Measurements from ENCODE around the gene TANC1. TPM values are rescaled to one million over a fixed set of nuclear protein-coding genes. Genes with fewer than 3 reads are reported as not detected.

The TANC1 gene
- total and polyA plus RNA-seq, 4 donors: 23.0 to 31.6 (median 25.0) TPM

- 81% methylated on average over 3 of the region's 12 CpGs for WGBS (ENCODE audit: insufficient coverage)
- Histone ChIP-seq H3K4me3 (ENCODE audit: low read depth, low read length) (no peak overlapping the region), H3K36me3 (ENCODE audit: control insufficient read depth, insufficient read depth, low read length) (no peaks in the 10 kb centered on the region), H3K27me3 (ENCODE audit: control insufficient read depth, insufficient read depth, low read length) (no peaks in the 10 kb centered on the region), H3K4me1 (ENCODE audit: control insufficient read depth, insufficient read depth, low read length) (no peaks in the 10 kb centered on the region), H3K27ac (ENCODE audit: low read depth, low read length) (no peak overlapping the region), H3K9me3 (ENCODE audit: control insufficient read depth, insufficient read depth, low read length) (peaks cover 2% of the 10 kb centered on the region)
- no peak for DNase-seq (ENCODE audit: low read depth in 4 of 6, low spot score in 6 of 6)
Observed at GRCh38 chr2:159251296-159252173, 283.1 kb downstream of the TANC1 start.

GRCh38 chr2:159252905-159253304 lies 284.5 kb downstream of the TANC1 start:
- DNase-seq (ENCODE audit: low read depth in 4 of 6, low spot score in 6 of 6): no peak

DNA sequence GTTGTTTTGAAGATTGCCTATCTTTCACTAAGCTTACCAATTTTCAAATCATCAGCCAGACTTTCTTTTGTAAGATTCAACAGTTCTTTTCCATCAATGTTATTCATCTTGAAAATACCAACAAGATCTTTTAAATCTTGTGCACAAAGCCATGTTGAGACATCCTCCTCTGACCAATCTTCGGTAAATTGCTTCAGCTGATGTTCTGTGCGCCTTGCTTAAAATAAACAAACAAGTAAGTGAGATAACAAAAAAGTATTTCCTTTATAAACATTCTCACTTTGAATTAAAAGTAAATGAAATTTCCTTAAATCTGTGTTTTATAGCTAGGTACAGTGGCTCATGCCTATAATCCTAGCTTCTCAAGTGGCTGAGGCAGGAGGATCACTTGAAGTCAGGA lies 287.7 kb downstream of the TANC1 start:
- H3K36me3 ChIP-seq (ENCODE audit: control insufficient read depth, insufficient read depth, low read length): no peaks in the 10 kb centered on the region
- no peaks in the 10 kb centered on the region for H3K4me1 ChIP-seq (ENCODE audit: control insufficient read depth, insufficient read depth, low read length)
- WGBS (ENCODE audit: insufficient coverage): no CpG with 5 or more reads among the region's 2 CpGs
- no peak overlapping the region for H3K27ac ChIP-seq (ENCODE audit: low read depth, low read length)
- DNase-seq (ENCODE audit: low read depth in 4 of 6, low spot score in 6 of 6): no peak
- H3K4me3 ChIP-seq (ENCODE audit: low read depth, low read length): no peak overlapping the region
- no peaks in the 10 kb centered on the region for H3K27me3 ChIP-seq (ENCODE audit: control insufficient read depth, insufficient read depth, low read length)
- no peaks in the 10 kb centered on the region for H3K9me3 ChIP-seq (ENCODE audit: control insufficient read depth, insufficient read depth, low read length)

More at GRCh38 chr2:159252905-159253304, 284.5 kb downstream of the TANC1 start:
- H3K4me1 ChIP-seq (ENCODE audit: control insufficient read depth, insufficient read depth, low read length): no peaks in the 10 kb centered on the region
- no peaks in the 10 kb centered on the region for H3K36me3 ChIP-seq (ENCODE audit: control insufficient read depth, insufficient read depth, low read length)
- no peaks in the 10 kb centered on the region for H3K27me3 ChIP-seq (ENCODE audit: control insufficient read depth, insufficient read depth, low read length)
- no peaks in the 10 kb centered on the region for H3K9me3 ChIP-seq (ENCODE audit: control insufficient read depth, insufficient read depth, low read length)
- no peak overlapping the region for H3K27ac ChIP-seq (ENCODE audit: low read depth, low read length)
- no peak overlapping the region for H3K4me3 ChIP-seq (ENCODE audit: low read depth, low read length)
- no CpG with 5 or more reads among the region's 4 CpGs for WGBS (ENCODE audit: insufficient coverage)

- no peak for DNase-seq (ENCODE audit: low read depth in 4 of 6, low spot score in 6 of 6)
- no peaks in the 10 kb centered on the region for H3K27me3 ChIP-seq (ENCODE audit: control insufficient read depth, insufficient read depth, low read length)
- no peaks in the 10 kb centered on the region for H3K9me3 ChIP-seq (ENCODE audit: control insufficient read depth, insufficient read depth, low read length)
- H3K4me1 ChIP-seq (ENCODE audit: control insufficient read depth, insufficient read depth, low read length): no peaks in the 10 kb centered on the region
- peaks cover 4% of the 10 kb centered on the region for H3K36me3 ChIP-seq (ENCODE audit: control insufficient read depth, insufficient read depth, low read length)
- no peak overlapping the region for H3K4me3 ChIP-seq (ENCODE audit: low read depth, low read length)
- WGBS (ENCODE audit: insufficient coverage): 74% methylated on average over 4 of the region's 6 CpGs
- H3K27ac ChIP-seq (ENCODE audit: low read depth, low read length): no peak overlapping the region
Observed at GRCh38 chr2:159262226-159262625, 293.8 kb downstream of the TANC1 start.

DNA sequence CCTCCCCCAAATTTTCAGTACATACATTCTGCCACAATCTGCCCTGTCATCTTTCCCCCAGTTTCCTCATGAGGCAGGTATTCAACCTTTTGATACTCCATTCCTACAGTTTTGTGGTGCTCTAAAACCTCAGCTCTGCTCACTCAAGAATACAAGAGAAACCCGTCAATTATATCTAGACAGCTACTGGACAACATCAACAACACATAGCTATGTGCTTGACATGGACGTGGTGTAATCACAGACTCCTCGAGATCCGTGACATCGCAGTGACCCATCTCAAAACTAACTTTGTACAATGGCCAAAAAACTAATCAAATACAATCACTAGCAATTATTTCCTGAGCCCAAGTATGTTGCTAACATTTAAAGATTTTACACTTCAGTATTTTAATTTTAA lies 294.5 kb downstream of the TANC1 start:
- no peak for DNase-seq (ENCODE audit: low read depth in 4 of 6, low spot score in 6 of 6)
- no peak overlapping the region for H3K27ac ChIP-seq (ENCODE audit: low read depth, low read length)
- H3K36me3 ChIP-seq (ENCODE audit: control insufficient read depth, insufficient read depth, low read length): peaks cover 4% of the 10 kb centered on the region
- H3K4me1 ChIP-seq (ENCODE audit: control insufficient read depth, insufficient read depth, low read length): no peaks in the 10 kb centered on the region
- no peaks in the 10 kb centered on the region for H3K9me3 ChIP-seq (ENCODE audit: control insufficient read depth, insufficient read depth, low read length)
- H3K4me3 ChIP-seq (ENCODE audit: low read depth, low read length): no peak overlapping the region
- 88% methylated on average over 2 of the region's 5 CpGs for WGBS (ENCODE audit: insufficient coverage)
- H3K27me3 ChIP-seq (ENCODE audit: control insufficient read depth, insufficient read depth, low read length): no peaks in the 10 kb centered on the region

DNA sequence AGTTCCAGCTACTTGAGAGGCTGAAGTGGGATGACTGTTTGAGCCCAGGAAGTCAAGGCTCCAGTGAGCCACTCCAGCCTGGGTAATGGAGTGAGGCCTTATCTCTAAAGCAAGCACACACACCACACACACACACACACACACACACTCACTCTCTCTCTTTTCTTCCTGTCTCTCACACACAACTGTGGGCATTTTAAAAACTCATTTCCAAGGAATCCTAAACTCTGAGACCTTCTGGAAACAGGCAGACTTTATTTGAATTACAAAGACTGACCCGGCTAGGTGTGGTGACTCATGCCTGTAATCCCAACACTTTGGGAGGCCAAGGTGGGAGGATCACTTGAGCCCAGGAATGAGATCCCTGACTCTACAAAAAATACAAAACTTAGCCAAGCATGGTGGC lies 296.7 kb downstream of the TANC1 start:
- Histone ChIP-seq H3K4me3 (ENCODE audit: low read depth, low read length) (no peak overlapping the region), H3K27me3 (ENCODE audit: control insufficient read depth, insufficient read depth, low read length) (no peaks in the 10 kb centered on the region), H3K36me3 (ENCODE audit: control insufficient read depth, insufficient read depth, low read length) (peaks cover 4% of the 10 kb centered on the region), H3K9me3 (ENCODE audit: control insufficient read depth, insufficient read depth, low read length) (no peaks in the 10 kb centered on the region), H3K4me1 (ENCODE audit: control insufficient read depth, insufficient read depth, low read length) (no peaks in the 10 kb centered on the region), H3K27ac (ENCODE audit: low read depth, low read length) (no peak overlapping the region)
- 64% methylated on average over 1 of the region's 1 CpG for WGBS (ENCODE audit: insufficient coverage)
- no peak for DNase-seq (ENCODE audit: low read depth in 4 of 6, low spot score in 6 of 6)

DNA sequence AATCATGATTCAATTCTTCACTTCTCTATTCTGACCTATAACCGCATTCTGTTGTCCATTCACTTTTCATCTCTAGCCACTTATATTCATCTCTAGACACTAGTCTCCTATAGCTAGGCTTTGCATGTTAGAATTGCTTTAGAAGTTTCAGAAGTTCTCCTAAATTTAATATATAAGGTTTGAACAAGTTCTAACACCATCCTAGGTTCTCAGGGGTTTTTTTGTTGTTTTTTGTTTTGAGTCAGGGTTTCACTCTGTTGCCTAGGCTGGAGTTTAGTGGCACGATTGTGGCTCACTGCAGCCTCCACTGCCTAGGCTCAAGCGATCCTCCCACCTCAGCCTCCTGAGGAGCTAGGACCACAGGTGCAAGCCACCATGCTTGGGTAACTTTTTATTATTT lies 298.1 kb downstream of the TANC1 start:
- Histone ChIP-seq H3K27me3 (ENCODE audit: control insufficient read depth, insufficient read depth, low read length) (no peaks in the 10 kb centered on the region), H3K9me3 (ENCODE audit: control insufficient read depth, insufficient read depth, low read length) (no peaks in the 10 kb centered on the region), H3K27ac (ENCODE audit: low read depth, low read length) (no peak overlapping the region), H3K4me3 (ENCODE audit: low read depth, low read length) (no peak overlapping the region), H3K36me3 (ENCODE audit: control insufficient read depth, insufficient read depth, low read length) (peaks cover 4% of the 10 kb centered on the region), H3K4me1 (ENCODE audit: control insufficient read depth, insufficient read depth, low read length) (no peaks in the 10 kb centered on the region)
- DNase-seq (ENCODE audit: low read depth in 4 of 6, low spot score in 6 of 6): no peak
- no CpG with 5 or more reads among the region's 3 CpGs for WGBS (ENCODE audit: insufficient coverage)

DNA sequence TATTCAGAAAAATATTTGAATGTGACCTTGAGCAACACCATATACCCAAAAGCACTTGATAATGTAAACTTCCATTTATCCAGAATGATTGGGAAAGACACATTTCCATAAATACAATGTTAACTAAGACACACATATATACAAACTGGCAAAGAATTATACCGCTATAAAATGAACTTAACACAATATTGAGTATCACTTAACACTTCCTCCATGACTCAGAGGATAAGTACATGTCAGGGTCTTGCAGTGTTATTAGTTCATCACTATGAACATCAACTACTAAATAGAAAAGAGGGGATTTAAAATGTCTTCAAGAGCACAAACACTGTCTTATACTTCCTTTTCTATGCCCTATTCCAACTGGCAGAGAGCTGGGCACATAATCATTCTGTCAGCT lies 299.5 kb downstream of the TANC1 start:
- Histone ChIP-seq H3K27ac (ENCODE audit: low read depth, low read length) (no peak overlapping the region), H3K27me3 (ENCODE audit: control insufficient read depth, insufficient read depth, low read length) (no peaks in the 10 kb centered on the region), H3K9me3 (ENCODE audit: control insufficient read depth, insufficient read depth, low read length) (no peaks in the 10 kb centered on the region), H3K4me1 (ENCODE audit: control insufficient read depth, insufficient read depth, low read length) (no peaks in the 10 kb centered on the region), H3K36me3 (ENCODE audit: control insufficient read depth, insufficient read depth, low read length) (peaks cover 4% of the 10 kb centered on the region), H3K4me3 (ENCODE audit: low read depth, low read length) (no peak overlapping the region)
- no peak for DNase-seq (ENCODE audit: low read depth in 4 of 6, low spot score in 6 of 6)
- no CpG with 5 or more reads among the region's 1 CpG for WGBS (ENCODE audit: insufficient coverage)

GRCh38 chr2:159270744-159271379 lies 302.4 kb downstream of the TANC1 start:
- Histone ChIP-seq H3K27me3 (ENCODE audit: control insufficient read depth, insufficient read depth, low read length) (no peaks in the 10 kb centered on the region), H3K9me3 (ENCODE audit: control insufficient read depth, insufficient read depth, low read length) (no peaks in the 10 kb centered on the region), H3K27ac (ENCODE audit: low read depth, low read length) (no peak overlapping the region), H3K4me1 (ENCODE audit: control insufficient read depth, insufficient read depth, low read length) (no peaks in the 10 kb centered on the region), H3K4me3 (ENCODE audit: low read depth, low read length) (no peak overlapping the region), H3K36me3 (ENCODE audit: control insufficient read depth, insufficient read depth, low read length) (no peaks in the 10 kb centered on the region)
- no peak for DNase-seq (ENCODE audit: low read depth in 4 of 6, low spot score in 6 of 6)
- no CpG with 5 or more reads among the region's 4 CpGs for WGBS (ENCODE audit: insufficient coverage)

DNA sequence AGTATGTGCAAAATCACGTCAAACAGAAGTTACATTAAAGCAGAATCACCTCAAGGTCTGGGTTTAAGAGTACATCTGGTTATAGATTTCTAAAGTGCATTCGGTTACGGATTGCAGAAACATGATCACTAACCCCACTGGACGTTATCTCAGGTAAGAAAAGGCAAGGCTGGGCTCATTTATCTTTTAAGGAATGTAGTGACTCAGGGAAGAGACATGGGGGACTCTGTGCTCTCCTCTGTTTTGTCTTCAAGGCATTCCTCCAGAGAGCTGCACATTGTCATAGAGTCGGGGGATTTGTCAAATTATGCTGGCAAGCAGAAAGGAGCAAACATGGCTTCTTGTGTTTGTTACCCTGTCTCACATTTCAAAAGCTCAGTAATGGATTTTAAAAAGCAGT lies 303.7 kb downstream of the TANC1 start:
- no peaks in the 10 kb centered on the region for H3K36me3 ChIP-seq (ENCODE audit: control insufficient read depth, insufficient read depth, low read length)
- no peak overlapping the region for H3K4me3 ChIP-seq (ENCODE audit: low read depth, low read length)
- H3K27me3 ChIP-seq (ENCODE audit: control insufficient read depth, insufficient read depth, low read length): no peaks in the 10 kb centered on the region
- 100% methylated on average over 3 of the region's 5 CpGs for WGBS (ENCODE audit: insufficient coverage)
- H3K9me3 ChIP-seq (ENCODE audit: control insufficient read depth, insufficient read depth, low read length): no peaks in the 10 kb centered on the region
- no peak overlapping the region for H3K27ac ChIP-seq (ENCODE audit: low read depth, low read length)
- DNase-seq (ENCODE audit: low read depth in 4 of 6, low spot score in 6 of 6): no peak
- no peaks in the 10 kb centered on the region for H3K4me1 ChIP-seq (ENCODE audit: control insufficient read depth, insufficient read depth, low read length)
